Pancreas (tissue), 10 donors: Measurements from ENCODE around the gene GTPBP1. TPM values are rescaled to one million over a fixed set of nuclear protein-coding genes. Genes with fewer than 3 reads are reported as not detected.
A peak's percentile ranks its signal among the peaks of the same experiment; 100 is the strongest.

Source experiments
- ATAC-seq, 4 donors: fragments of 200-7000 bp; cut with Tn5 transposase; one replicate each; pipeline versions ENCODE4 v1.8.0 to v1.9.1; 2020; ENCODE audit warnings: mild to moderate bottlenecking in 4 of 4, moderate library complexity in 4 of 4
- DNase-seq, 6 donors: peaks; one replicate each; pipeline ENCODE4 v3.0.0-alpha.2; 2020
- FAIRE-seq: peaks from 2 replicates; lab custom pipeline; 2012; peaks lifted over from hg19 to GRCh38; lab: Jason Lieb, UNC
- H3K27ac ChIP-seq, 4 donors: fragments of 200-600 bp; sonication (generic); 1 replicate in 3 of 4; 2 replicates in 1 of 4; pipeline versions ENCODE4 v1.5.0 to v1.8.0; 2020
- H3K27me3 ChIP-seq, 4 donors: fragments of 200-600 bp; one replicate each; pipeline ENCODE4 v1.8.0; 2021
- H3K36me3 ChIP-seq, 3 donors: fragments of 200-600 bp; sonication (generic) in 1 of 3; one replicate each; pipeline versions ENCODE4 v1.5.0 to v1.8.0; 2020 to 2021
- H3K4me1 ChIP-seq, 3 donors: fragments of 200-600 bp; one replicate each; pipeline ENCODE4 v1.8.0; 2021
- H3K4me3 ChIP-seq, 4 donors: fragments of 200-600 bp; sonication (generic) in 2 of 4; one replicate each; pipeline versions ENCODE4 v1.5.0 to v1.8.0; 2020 to 2021
- H3K9me3 ChIP-seq, 4 donors: fragments of 200-600 bp; one replicate each; pipeline ENCODE4 v1.8.0; 2021
- WGBS, 2 donors: extraction: QIAGEN DNeasy Blood & Tissue Kit; methylation state at CpG; one replicate each; pipeline ENCODE4 v1.1.7; 2013; 5-methylcytosine and 5-hydroxymethylcytosine counted together
- intact Hi-C, 3 donors: fragments of 100-400 bp; cut with DNase I; formaldehyde crosslinking; loops; one replicate each; pipeline versions ENCODE4 v1.11.1 to v1.14.2; 2022
- polyA plus RNA-seq, 2 donors: library from polyadenylated mRNA; stranded (reverse); fragments of 200-250 nt; gene quantifications; one replicate each; pipeline ENCODE4 v1.2.3, GENCODE V29; 2013
- total RNA-seq, 6 donors: library from RNA; stranded (reverse); fragmentation: NEBNext Ultra II Directional in 4 of 6; extraction: Animal tissue kit (Norgen Biotek cat#: 25700) in 4 of 6; gene quantifications; one replicate each; pipeline versions ENCODE4 v1.2.1 to v1.2.4, GENCODE V29; 2021 to 2023
- TF ChIP-seq, protein P1 (sequence below), 4 donors: fragments of 200-600 bp; sonication (generic) in 3 of 4; IDR thresholded peaks; one replicate each; pipeline versions ENCODE4 v1.5.0 to v1.8.0; 2021; ENCODE audit warnings: antibody characterized with exemption in 4 of 4
- donor health status: healthy with polysubstance abuse.
- donor health status: DM: no; HTN: no; CAD: no; lungs with moderate emphysema.
- donor health status: DM: no; HTN: no; CAD: no.
- donor health status: control.
- donor health status: control.
- donor health status: Bipolar disorder and iron deficiency.
- donor health status: DM: yes; HTN: yes; CAD: no.
- donor health status: DM: no; HTN: no; CAD: no.
- donor health status: DM: no; HTN: no; CAD: no.
- donor health status: DM: yes; HTN: yes; CAD: no.

GTPBP1 gene
- total and polyA plus RNA-seq, 8 donors = 14.7 to 36.0 (median 28.3) TPM

DNA sequence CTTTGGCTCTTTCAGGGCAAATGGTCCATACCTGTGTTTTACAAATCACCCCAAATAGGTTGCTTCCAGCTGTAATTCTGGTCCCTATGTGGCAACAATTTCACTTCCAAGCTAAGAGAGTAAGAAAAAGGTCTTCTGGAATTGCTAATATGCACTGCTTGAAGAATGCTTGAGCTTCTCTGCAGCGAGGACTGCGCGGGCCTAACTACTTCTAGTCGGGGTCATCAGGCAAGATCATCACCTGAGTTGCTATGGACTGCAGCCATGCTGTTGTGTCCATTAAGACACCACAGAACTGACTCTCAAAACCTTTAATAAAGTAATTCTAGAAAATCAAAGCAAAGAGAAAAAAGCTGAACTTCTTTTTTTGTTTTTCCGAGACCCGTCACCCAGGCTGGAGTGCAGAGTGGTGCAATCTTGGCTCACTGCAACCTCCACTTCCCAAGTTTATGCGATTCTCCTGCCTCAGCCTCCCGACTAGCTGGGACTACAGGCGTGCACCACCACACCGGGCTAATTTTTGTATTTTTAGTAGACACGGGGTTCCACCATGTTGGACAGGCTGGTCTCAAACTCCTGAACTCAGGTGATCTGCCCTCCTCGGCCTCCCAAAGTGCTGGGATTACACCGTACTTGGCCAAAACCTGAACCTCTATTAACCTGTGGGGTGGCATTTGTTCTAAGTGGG is 7.2 kb upstream of the GTPBP1 start:
- intact Hi-C loops = no loop called here

DNA sequence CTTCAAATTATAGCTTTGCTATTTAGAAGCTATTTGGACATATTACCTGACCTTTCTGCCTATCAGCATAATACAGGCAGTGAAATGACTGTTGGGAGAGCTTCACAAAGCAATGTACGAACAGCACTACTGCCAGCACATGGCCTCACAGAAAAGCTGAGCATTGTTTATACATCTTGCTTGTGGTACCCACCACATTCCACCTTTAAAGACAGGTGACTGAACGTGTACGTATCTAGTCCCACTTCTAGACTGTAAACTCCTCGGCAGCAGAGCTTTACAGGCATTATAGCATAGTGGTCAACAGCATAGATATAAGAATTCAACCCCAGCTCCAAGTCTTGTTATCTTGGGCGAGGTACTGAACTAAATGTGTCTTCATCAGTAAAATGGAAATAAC is 6.6 kb upstream of the GTPBP1 start:
- Histone ChIP-seq H3K27me3 (no peaks in the 10 kb centered on the region), H3K4me3 (peak overlapping the region in 3 of 4 donors; percentile 56 to 70 (median 69)), H3K27ac (peak overlapping the region; percentile 17 to 99 (median 96)), H3K4me1 (peaks cover 32 to 39% (median 37%) of the 10 kb centered on the region in 3 donors), H3K36me3 (no peaks in the 10 kb centered on the region), H3K9me3 (no peaks in the 10 kb centered on the region)
- WGBS, 2 donors = 41% methylated on average over 5 of the region's 5 CpGs
- FAIRE-seq (no peak), DNase-seq (no peak), ATAC-seq (no peak)
- intact Hi-C loops = no loop called here
- TF ChIP-seq, protein P1, sequence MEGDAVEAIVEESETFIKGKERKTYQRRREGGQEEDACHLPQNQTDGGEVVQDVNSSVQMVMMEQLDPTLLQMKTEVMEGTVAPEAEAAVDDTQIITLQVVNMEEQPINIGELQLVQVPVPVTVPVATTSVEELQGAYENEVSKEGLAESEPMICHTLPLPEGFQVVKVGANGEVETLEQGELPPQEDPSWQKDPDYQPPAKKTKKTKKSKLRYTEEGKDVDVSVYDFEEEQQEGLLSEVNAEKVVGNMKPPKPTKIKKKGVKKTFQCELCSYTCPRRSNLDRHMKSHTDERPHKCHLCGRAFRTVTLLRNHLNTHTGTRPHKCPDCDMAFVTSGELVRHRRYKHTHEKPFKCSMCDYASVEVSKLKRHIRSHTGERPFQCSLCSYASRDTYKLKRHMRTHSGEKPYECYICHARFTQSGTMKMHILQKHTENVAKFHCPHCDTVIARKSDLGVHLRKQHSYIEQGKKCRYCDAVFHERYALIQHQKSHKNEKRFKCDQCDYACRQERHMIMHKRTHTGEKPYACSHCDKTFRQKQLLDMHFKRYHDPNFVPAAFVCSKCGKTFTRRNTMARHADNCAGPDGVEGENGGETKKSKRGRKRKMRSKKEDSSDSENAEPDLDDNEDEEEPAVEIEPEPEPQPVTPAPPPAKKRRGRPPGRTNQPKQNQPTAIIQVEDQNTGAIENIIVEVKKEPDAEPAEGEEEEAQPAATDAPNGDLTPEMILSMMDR (IDR thresholded peaks at IDR 0.05) = no peak

More for the DNA sequence above, 7.2 kb upstream of the GTPBP1 start:
- no peak for FAIRE-seq
- no peaks in the 10 kb centered on the region for H3K27me3 ChIP-seq
- ATAC-seq = no peak
- TF ChIP-seq, protein P1 (IDR thresholded peaks at IDR 0.05) = no peak
- H3K9me3 ChIP-seq = no peaks in the 10 kb centered on the region
- 92% methylated on average over 13 of the region's 13 CpGs for WGBS, 2 donors
- DNase-seq = no peak
- H3K27ac ChIP-seq = peak overlapping the region in 2 of 4 donors; percentile 58 to 97
- peaks cover 32 to 39% (median 37%) of the 10 kb centered on the region in 3 donors for H3K4me1 ChIP-seq
- H3K36me3 ChIP-seq = no peaks in the 10 kb centered on the region
- H3K4me3 ChIP-seq = peak overlapping the region in 2 of 4 donors; percentile 56 to 70

DNA sequence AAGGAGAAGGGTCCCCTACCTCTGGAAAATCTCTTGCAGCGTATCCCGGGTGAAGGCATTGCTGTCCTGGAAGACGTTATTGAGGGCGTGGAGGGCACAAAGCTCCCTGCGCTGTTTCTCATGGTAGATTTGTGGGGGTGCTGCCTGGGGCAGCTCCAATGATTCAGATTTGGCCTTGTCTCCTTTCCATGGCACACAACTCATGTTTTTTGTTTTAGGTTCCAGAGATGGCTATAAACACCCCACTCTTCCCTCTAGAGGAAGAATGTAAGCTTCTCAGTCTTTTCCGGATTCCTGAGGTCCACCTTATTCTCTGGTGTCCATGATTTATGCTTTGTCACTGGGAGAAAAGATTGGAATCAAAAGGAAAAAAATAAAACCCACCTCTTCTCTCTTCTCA is 6.0 kb upstream of the GTPBP1 start:
- TF ChIP-seq, protein P1 (IDR thresholded peaks at IDR 0.05) = no peak
- ATAC-seq (no peak), DNase-seq (no peak), FAIRE-seq (no peak)
- intact Hi-C loops = no loop called here
- H3K27ac ChIP-seq = peak overlapping the region; percentile 94 to 99 (median 97)
- H3K36me3 ChIP-seq = no peaks in the 10 kb centered on the region
- WGBS, 2 donors = 15 to 22% methylated on average over 6 of the region's 6 CpGs
- H3K4me1 ChIP-seq = peaks cover 38 to 43% (median 43%) of the 10 kb centered on the region in 3 donors
- no peaks in the 10 kb centered on the region for H3K27me3 ChIP-seq
- no peaks in the 10 kb centered on the region for H3K9me3 ChIP-seq
- peak overlapping the region; percentile 47 to 70 (median 62) for H3K4me3 ChIP-seq

DNA sequence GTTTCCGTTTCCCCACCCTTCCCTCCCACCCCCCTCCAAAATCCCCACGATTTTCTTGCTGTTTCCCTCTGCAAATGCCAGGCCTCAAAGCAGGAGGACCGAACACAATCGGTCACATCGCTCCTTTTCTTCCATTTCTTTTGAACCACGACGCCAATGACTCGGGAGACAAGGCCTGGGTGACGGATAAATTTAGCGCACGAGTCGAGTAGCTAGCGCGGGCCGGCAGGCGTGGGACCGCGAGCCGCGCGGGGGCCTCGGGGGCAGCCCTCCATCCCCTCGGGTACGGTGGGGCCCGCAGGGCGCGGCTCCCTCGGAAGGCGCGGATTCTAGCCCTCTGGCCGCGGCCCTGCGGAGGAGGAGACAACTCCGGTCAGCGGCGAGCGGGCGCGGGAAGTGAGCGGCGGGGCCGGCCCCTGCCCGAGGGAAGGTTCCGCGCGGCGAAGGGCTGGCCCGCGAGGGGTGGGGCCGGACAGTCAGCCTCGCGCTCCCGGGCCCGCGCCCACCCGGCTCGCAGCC is 5.4 kb upstream of the GTPBP1 start:
- Histone ChIP-seq H3K4me3 (peak overlapping the region; percentile 47 to 70 (median 62)), H3K9me3 (no peaks in the 10 kb centered on the region), H3K27me3 (no peaks in the 10 kb centered on the region), H3K27ac (peak overlapping the region; percentile 94 to 99 (median 97)), H3K36me3 (no peaks in the 10 kb centered on the region), H3K4me1 (peaks cover 38 to 46% (median 43%) of the 10 kb centered on the region in 3 donors)
- TF ChIP-seq, protein P1 (IDR thresholded peaks at IDR 0.05) = no peak
- FAIRE-seq (no peak), ATAC-seq (peak; percentile 26 to 49 (median 30)), DNase-seq (peak in 4 of 6 donors; percentile 62 to 88 (median 82))
- WGBS, 2 donors = 0% methylated on average over 28 to 57 of the region's 57 CpGs
- intact Hi-C loops = no loop called here
